Measurements from ENCODE around the gene PXDN.
A peak's percentile ranks its signal among the peaks of the same experiment; 100 is the strongest.

PXDN gene

GRCh38 chr2:1754461-1755170 is 10.3 kb upstream of the PXDN start:
- no peak for DNase-seq

GRCh38 chr2:1754046-1754445 is 9.7 kb upstream of the PXDN start:
- DNase-seq, result no peak

GRCh38 chr2:1752751-1753150 is 8.4 kb upstream of the PXDN start:
- no peak for DNase-seq

GRCh38 chr2:1751767-1752725 is 7.7 kb upstream of the PXDN start:
- no peak for DNase-seq

GRCh38 chr2:1750933-1751766 is 6.8 kb upstream of the PXDN start:
- DNase-seq, result no peak

GRCh38 chr2:1750270-1750932 is 6.1 kb upstream of the PXDN start:
- DNase-seq, result no peak

- DNase-seq, result no peak
Measured at GRCh38 chr2:1749489-1750119, 5.3 kb upstream of the PXDN start.

GRCh38 chr2:1748741-1749488 is 4.6 kb upstream of the PXDN start:
- DNase-seq, result no peak

GRCh38 chr2:1748176-1748740 is 3.9 kb upstream of the PXDN start:
- no peak for DNase-seq

GRCh38 chr2:1747065-1747941 is 3.0 kb upstream of the PXDN start:
- no peak for DNase-seq

- no peak for DNase-seq
Measured at GRCh38 chr2:1746174-1747064, 2.1 kb upstream of the PXDN start.

GRCh38 chr2:1745171-1746023 is 1.1 kb upstream of the PXDN start:
- no peak for DNase-seq

GRCh38 chr2:1744151-1744445 is 217 bp downstream of the PXDN start:
- no peak for DNase-seq

- DNase-seq, result no peak
Measured at GRCh38 chr2:1743396-1744150, 742 bp downstream of the PXDN start.

- peak; percentile 13 for DNase-seq
Measured at GRCh38 chr2:1742681-1743395, 1.5 kb downstream of the PXDN start.

- no peak for DNase-seq
Measured at GRCh38 chr2:1742301-1742680, 2.0 kb downstream of the PXDN start.

GRCh38 chr2:1741851-1742250 is 2.5 kb downstream of the PXDN start:
- DNase-seq, result no peak

Measured in DMS 273 treated with DMSO at 0.1 percent for 48 hours (cell line).